A549 (cell line): ENCODE data around the gene ENKUR. TPM values are rescaled to one million over a fixed set of nuclear protein-coding genes. Genes with fewer than 3 reads are reported as not detected.

Source experiments
- ATAC-seq, 2 experiments: fragments of 200-7000 bp in 1 of 2; fragments of >200 bp in 1 of 2; cut with Nextera tagmentation in 1 of 2; cut with Tn5 transposase in 1 of 2; 3 replicates each; pipeline versions ENCODE4 v1.8.0 to v1.9.1; 2018 to 2020; ENCODE audit warnings: mild to moderate bottlenecking in 1 of 2, moderate library complexity in 1 of 2
- CTCF ChIA-PET: fragments of 300-600 bp; sonication (Branson Sonifier 250); formaldehyde crosslinking; extraction: SDS; loops from one replicate; lab custom pipeline; 2021; ENCODE audit warnings: antibody characterized with exemption, inconsistent platforms; lab: Yijun Ruan, JAX
- POLR2A ChIA-PET: fragments of 350-600 bp; formaldehyde crosslinking; extraction: SDS; loops from one replicate; lab custom pipeline; 2021; ENCODE audit warnings: antibody characterized with exemption, inconsistent platforms; lab: Yijun Ruan, JAX
- DNase-seq, 2 experiments: peaks; one replicate each; pipeline versions ENCODE4 v3.0.0 to v3.0.0-alpha.2; 2011 to 2016; ENCODE audit warnings: low read depth in 1 of 2, low spot score in 1 of 2
- FAIRE-seq: peaks from 2 replicates; lab custom pipeline; 2011; peaks lifted over from hg19 to GRCh38; lab: Jason Lieb, UNC
- H3K27ac ChIP-seq, 2 experiments: fragments of >200 bp; sonication (Bioruptor Twin); formaldehyde crosslinking; 3 replicates each; pipeline ENCODE4 v1.5.1; 2016 to 2017
- H3K4me1 ChIP-seq: fragments of >200 bp; sonication (Bioruptor Twin); formaldehyde crosslinking; 3 replicates; pipeline ENCODE4 v1.6.1; 2016
- H3K4me2 ChIP-seq: fragments of >200 bp; sonication (Bioruptor Twin); formaldehyde crosslinking; 3 replicates; pipeline ENCODE4 v1.6.1; 2016
- H3K4me3 ChIP-seq: fragments of >200 bp; sonication (Bioruptor Twin); formaldehyde crosslinking; 3 replicates; pipeline ENCODE4 v1.5.1; 2016
- H3K9me3 ChIP-seq: fragments of >200 bp; sonication (Bioruptor Twin); formaldehyde crosslinking; 3 replicates; pipeline ENCODE4 v1.6.1; 2016
- BCL3 ChIP-seq: fragments of >200 bp; sonication (Bioruptor Twin); formaldehyde crosslinking; IDR thresholded peaks from 3 replicates; pipeline ENCODE4 v1.6.1; 2016
- CEBPB ChIP-seq, 2 experiments: fragments of >200 bp in 1 of 2; sonication (Bioruptor Twin) in 1 of 2; formaldehyde crosslinking in 1 of 2; IDR thresholded peaks; 2 replicates each; pipeline ENCODE4 v1.6.1; 2012 to 2016
- CHD2 ChIP-seq: fragments of 150-350 bp; IDR thresholded peaks from 2 replicates; pipeline ENCODE4 v1.6.1; 2014; ENCODE audit warnings: low read length; ENCODE audit not compliant: partially characterized antibody
- EHF ChIP-seq: fragments of 250-450 bp; sonication (Bioruptor Pico); IDR thresholded peaks from 2 replicates; pipeline ENCODE4 v1.5.0; 2020; ENCODE audit warnings: mild to moderate bottlenecking
- EP300 ChIP-seq, 2 experiments: fragments of >200 bp; sonication (Bioruptor Twin); formaldehyde crosslinking; IDR thresholded peaks; 2 replicates in 1 of 2; 3 replicates in 1 of 2; pipeline ENCODE4 v1.6.1; 2016 to 2017
- FOXS1 ChIP-seq: fragments of 250-450 bp; sonication (Bioruptor Pico); IDR thresholded peaks from 2 replicates; pipeline ENCODE4 v1.5.0; 2020; ENCODE audit warnings: mild to moderate bottlenecking, moderate library complexity
- HDAC2 ChIP-seq: fragments of 200-600 bp; sonication (generic); IDR thresholded peaks from 2 replicates; pipeline ENCODE4 v1.6.1; 2016
- HEYL ChIP-seq: fragments of 250-450 bp; sonication (Bioruptor Pico); IDR thresholded peaks from 2 replicates; pipeline ENCODE4 v1.8.0; 2021; ENCODE audit warnings: mild to moderate bottlenecking, moderate library complexity
- HOXA7 ChIP-seq: fragments of 250-450 bp; sonication (Bioruptor Pico); IDR thresholded peaks from 2 replicates; pipeline ENCODE4 v1.5.0; 2020; ENCODE audit warnings: mild to moderate bottlenecking, moderate library complexity
- HOXB5 ChIP-seq: fragments of 250-450 bp; sonication (Bioruptor Pico); IDR thresholded peaks from 2 replicates; pipeline ENCODE4 v1.5.0; 2020; ENCODE audit warnings: mild to moderate bottlenecking, moderate library complexity
- KDM5A ChIP-seq: fragments of 200-600 bp; sonication (generic); IDR thresholded peaks from 2 replicates; pipeline ENCODE4 v1.6.1; 2016; ENCODE audit warnings: antibody characterized with exemption, mild to moderate bottlenecking
- RCOR1 ChIP-seq: fragments of 150-350 bp; IDR thresholded peaks from 2 replicates; pipeline ENCODE4 v1.6.1; 2014; ENCODE audit warnings: antibody characterized with exemption, low read length, low read depth
- RNF2 ChIP-seq: fragments of 200-600 bp; sonication (generic); IDR thresholded peaks from 2 replicates; pipeline ENCODE4 v1.6.1; 2016; ENCODE audit warnings: low read depth, mild to moderate bottlenecking, antibody characterized with exemption, moderate library complexity, borderline replicate concordance
- TP53 ChIP-seq: fragments of 250-450 bp; sonication (Bioruptor Pico); IDR thresholded peaks from 2 replicates; pipeline ENCODE4 v1.5.0; 2021; ENCODE audit warnings: mild to moderate bottlenecking, moderate library complexity
- ZFP36 ChIP-seq: fragments of 450-650 bp; IDR thresholded peaks from 2 replicates; pipeline ENCODE4 v1.6.1; 2014; ENCODE audit warnings: borderline replicate concordance; ENCODE audit not compliant: partially characterized antibody
- ZNF302 ChIP-seq: fragments of 250-450 bp; sonication (Bioruptor Pico); IDR thresholded peaks from 2 replicates; pipeline ENCODE4 v1.9.0; 2021; ENCODE audit warnings: inconsistent platforms, mild to moderate bottlenecking, moderate library complexity
- WGBS: methylation state at CpG from one replicate; pipeline ENCODE4 v1.1.6; 2017; ENCODE audit errors: missing lambda C conversion rate; 5-methylcytosine and 5-hydroxymethylcytosine counted together
- polyA plus RNA-seq, 4 experiments: library from polyadenylated mRNA; depleted of rRNA in 3 of 4; stranded (reverse); fragments of >200 nt; fragmentation: RNase III in 1 of 4; extraction: RNeasy Plus Mini Kit Qiagen cat#74134 plus additional on column Dnase treatment in 1 of 4; gene quantifications; 2 replicates in 3 of 4; 3 replicates in 1 of 4; pipeline ENCODE4 v1.2.3, GENCODE V29; 2011 to 2017
- TF ChIP-seq, protein P1 (sequence below): IDR thresholded peaks from 2 replicates; pipeline ENCODE4 v1.6.1; 2012
- TF ChIP-seq, protein P2 (sequence below): IDR thresholded peaks from 2 replicates; pipeline ENCODE4 v1.6.1; 2012
- TF ChIP-seq, protein P3 (sequence below): IDR thresholded peaks from 2 replicates; pipeline ENCODE4 v1.6.1; 2012; ENCODE audit warnings: low read depth, borderline replicate concordance

ENKUR gene
- polyA plus RNA-seq, 2 of the 4 experiments (the other 2 are of a cell fraction), result 0.30 to 0.43 TPM

- TF ChIP-seq, protein P1, sequence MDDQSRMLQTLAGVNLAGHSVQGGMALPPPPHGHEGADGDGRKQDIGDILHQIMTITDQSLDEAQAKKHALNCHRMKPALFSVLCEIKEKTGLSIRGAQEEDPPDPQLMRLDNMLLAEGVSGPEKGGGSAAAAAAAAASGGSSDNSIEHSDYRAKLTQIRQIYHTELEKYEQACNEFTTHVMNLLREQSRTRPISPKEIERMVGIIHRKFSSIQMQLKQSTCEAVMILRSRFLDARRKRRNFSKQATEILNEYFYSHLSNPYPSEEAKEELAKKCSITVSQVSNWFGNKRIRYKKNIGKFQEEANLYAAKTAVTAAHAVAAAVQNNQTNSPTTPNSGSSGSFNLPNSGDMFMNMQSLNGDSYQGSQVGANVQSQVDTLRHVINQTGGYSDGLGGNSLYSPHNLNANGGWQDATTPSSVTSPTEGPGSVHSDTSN, result no peak
- TF ChIP-seq HEYL (CRISPR knock-in tag) (no peak), TP53 (CRISPR knock-in tag) (no peak)
Observed at GRCh38 chr10:24981161-24981710, 34.7 kb downstream of the ENKUR start (continued).

- POLR2A ChIA-PET, result no interaction called here
- CTCF ChIA-PET, result interaction anchor here (0.9 to 1.8 kb wide), 3 partner anchors 9 to 362 kb away, joined by 3 to 7 read pairs (median 5); no protein-coding TSS in a partner anchor
- no peak for FAIRE-seq
Observed at GRCh38 chr10:24979685-24980084, 36.3 kb downstream of the ENKUR start.

DNA sequence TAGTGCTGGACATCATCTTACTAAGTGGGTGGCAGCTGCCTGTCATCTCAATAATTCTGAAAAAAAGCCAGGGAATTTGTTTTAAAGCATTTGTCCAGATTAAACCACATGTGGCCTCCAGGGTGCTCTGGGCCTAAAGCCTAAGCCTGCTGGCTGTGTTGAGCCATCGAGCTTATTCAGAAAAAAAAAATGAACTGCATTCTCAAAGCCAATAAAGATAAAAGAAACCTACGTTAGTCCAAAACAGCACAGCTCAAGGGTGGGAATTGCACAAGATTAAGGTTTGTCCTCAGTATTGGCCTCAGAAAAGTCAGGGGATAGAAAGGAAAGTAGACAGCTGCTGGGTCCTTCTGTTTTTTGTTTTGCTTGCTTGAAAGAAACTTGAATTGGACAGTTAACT is 41.0 kb downstream of the ENKUR start:
- FAIRE-seq (no peak), ATAC-seq (no peak), DNase-seq (peak in 1 of 2 experiments; percentile 3)
- no peaks in the 10 kb centered on the region for H3K9me3 ChIP-seq
- CTCF ChIA-PET, result interaction anchor here (0.6 to 1.8 kb wide), 4 partner anchors 10 to 31 kb away, joined by 3 read pairs; no protein-coding TSS in a partner anchor
- TF ChIP-seq FOXS1 (CRISPR knock-in tag) (no peak), HOXB5 (CRISPR knock-in tag) (no peak), HEYL (CRISPR knock-in tag) (no peak), RCOR1 (no peak), ZNF302 (CRISPR knock-in tag) (no peak), CEBPB (IDR thresholded peaks at IDR 0.05) (no peak), KDM5A (no peak)
- TF ChIP-seq, protein P2, sequence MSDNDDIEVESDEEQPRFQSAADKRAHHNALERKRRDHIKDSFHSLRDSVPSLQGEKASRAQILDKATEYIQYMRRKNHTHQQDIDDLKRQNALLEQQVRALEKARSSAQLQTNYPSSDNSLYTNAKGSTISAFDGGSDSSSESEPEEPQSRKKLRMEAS, result no peak
- no peak overlapping the region for H3K4me3 ChIP-seq
- 0 out of 3 replicates have a peak, but pooled peaks cover 6% of the 10 kb centered on the region for H3K4me1 ChIP-seq
- WGBS, result 42% methylated on average over 2 of the region's 2 CpGs
- H3K27ac ChIP-seq, result 0 out of 6 replicates have a peak overlapping the region, but pooled peaks of 1 of the 2 experiments have one; percentile 14
- POLR2A ChIA-PET, result no interaction called here
- 0 out of 3 replicates have a peak overlapping the region, but pooled peaks have one; percentile 6 for H3K4me2 ChIP-seq

More at GRCh38 chr10:24979685-24980084, 36.3 kb downstream of the ENKUR start:
- 0 out of 3 replicates have a peak, but pooled peaks cover 5% of the 10 kb centered on the region for H3K4me1 ChIP-seq
- H3K4me3 ChIP-seq, result no peak overlapping the region
- ATAC-seq (no peak), DNase-seq (no peak)
- no peaks in the 10 kb centered on the region for H3K9me3 ChIP-seq
- TF ChIP-seq HEYL (CRISPR knock-in tag) (no peak), CHD2 (no peak), BCL3 (no peak), EP300 (IDR thresholded peaks at IDR 0.05) (no peak)
- TF ChIP-seq, protein P1, result no peak
- TF ChIP-seq, protein P3, sequence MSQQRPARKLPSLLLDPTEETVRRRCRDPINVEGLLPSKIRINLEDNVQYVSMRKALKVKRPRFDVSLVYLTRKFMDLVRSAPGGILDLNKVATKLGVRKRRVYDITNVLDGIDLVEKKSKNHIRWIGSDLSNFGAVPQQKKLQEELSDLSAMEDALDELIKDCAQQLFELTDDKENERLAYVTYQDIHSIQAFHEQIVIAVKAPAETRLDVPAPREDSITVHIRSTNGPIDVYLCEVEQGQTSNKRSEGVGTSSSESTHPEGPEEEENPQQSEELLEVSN, result no peak
- WGBS, result 79% methylated on average over 4 of the region's 4 CpGs
- H3K4me2 ChIP-seq, result no peak overlapping the region
- H3K27ac ChIP-seq, result no peak overlapping the region

GRCh38 chr10:24973163-24973562 is 42.8 kb downstream of the ENKUR start:
- ChIA-PET CTCF (interaction anchor here (0.6 kb wide), 1 partner anchor 30 kb away, joined by 3 read pairs; no protein-coding TSS in a partner anchor), POLR2A (no interaction called here)
- no peak for ATAC-seq

More at GRCh38 chr10:24973163-24973562, 42.8 kb downstream of the ENKUR start:
- 82% methylated on average over 5 of the region's 5 CpGs for WGBS
- H3K4me1 ChIP-seq, result 0 out of 3 replicates have a peak, but pooled peaks cover 6% of the 10 kb centered on the region
- no peak overlapping the region for H3K4me2 ChIP-seq
- H3K9me3 ChIP-seq, result no peaks in the 10 kb centered on the region
- TF ChIP-seq RNF2 (no peak), ZNF302 (CRISPR knock-in tag) (no peak), ZFP36 (no peak), HDAC2 (no peak), HOXA7 (no peak), EHF (CRISPR knock-in tag) (no peak)
- TF ChIP-seq, protein P2, result no peak
- no peak overlapping the region for H3K4me3 ChIP-seq
- DNase-seq (no peak), FAIRE-seq (no peak)
- no peak overlapping the region for H3K27ac ChIP-seq
